HG02610 (cell line): ENCODE data around the gene CCNF.
A peak's percentile ranks its signal among the peaks of the same experiment; 100 is the strongest.
"Not testable (repeated sequence)": the region's sequence is repeated elsewhere in the genome, so short reads cannot be mapped to it uniquely, and the experiment has no call there.

ENCODE experiments used
- ATAC-seq: cut with Tn5 transposase; IDR thresholded peaks from one replicate; pipeline ENCODE4 v1.9.1; 2021; ENCODE audit warnings: mild to moderate bottlenecking, moderate library complexity; ENCODE audit not compliant: unreplicated experiment

The CCNF gene

DNA sequence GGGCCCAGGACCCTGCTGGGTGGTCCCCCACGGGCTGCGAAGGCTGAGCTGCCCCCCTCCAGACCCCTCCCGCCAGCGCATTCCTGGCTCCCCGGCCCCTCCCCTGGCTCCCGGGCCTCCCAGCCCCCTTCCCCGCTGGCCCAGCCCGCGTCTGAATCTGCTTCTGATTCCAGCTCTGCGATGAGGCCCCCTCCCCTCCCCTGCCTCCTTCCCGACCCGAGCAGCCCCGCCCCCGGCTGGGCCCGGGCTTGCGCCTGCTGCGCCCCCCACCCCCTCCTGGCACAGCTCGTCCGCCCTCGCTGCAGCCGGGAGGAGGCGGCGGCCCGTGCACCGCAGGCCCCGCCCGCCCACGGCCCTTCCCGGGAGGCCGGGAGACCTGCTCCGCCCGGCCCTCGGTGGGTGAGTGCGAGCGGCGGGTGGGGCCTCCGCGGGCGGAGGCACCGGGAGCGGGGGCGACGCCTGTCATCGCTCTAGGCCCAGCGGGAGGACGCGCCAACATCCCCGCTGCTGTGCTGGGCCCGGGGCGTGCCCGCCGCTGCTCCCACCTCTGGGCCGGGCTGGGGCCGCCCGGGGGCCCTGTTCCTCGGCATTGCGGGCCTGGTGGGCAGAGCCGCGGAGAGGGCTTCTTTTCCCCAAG is 41.9 kb downstream of the CCNF start, which contains the start of gene NTN3:
Gene NTN3, plus strand, starts transcription at position 282 of the 637 bp plus-strand sequence. CDS start 405 bp downstream, outside the sequence.
- ATAC-seq = no peak

DNA sequence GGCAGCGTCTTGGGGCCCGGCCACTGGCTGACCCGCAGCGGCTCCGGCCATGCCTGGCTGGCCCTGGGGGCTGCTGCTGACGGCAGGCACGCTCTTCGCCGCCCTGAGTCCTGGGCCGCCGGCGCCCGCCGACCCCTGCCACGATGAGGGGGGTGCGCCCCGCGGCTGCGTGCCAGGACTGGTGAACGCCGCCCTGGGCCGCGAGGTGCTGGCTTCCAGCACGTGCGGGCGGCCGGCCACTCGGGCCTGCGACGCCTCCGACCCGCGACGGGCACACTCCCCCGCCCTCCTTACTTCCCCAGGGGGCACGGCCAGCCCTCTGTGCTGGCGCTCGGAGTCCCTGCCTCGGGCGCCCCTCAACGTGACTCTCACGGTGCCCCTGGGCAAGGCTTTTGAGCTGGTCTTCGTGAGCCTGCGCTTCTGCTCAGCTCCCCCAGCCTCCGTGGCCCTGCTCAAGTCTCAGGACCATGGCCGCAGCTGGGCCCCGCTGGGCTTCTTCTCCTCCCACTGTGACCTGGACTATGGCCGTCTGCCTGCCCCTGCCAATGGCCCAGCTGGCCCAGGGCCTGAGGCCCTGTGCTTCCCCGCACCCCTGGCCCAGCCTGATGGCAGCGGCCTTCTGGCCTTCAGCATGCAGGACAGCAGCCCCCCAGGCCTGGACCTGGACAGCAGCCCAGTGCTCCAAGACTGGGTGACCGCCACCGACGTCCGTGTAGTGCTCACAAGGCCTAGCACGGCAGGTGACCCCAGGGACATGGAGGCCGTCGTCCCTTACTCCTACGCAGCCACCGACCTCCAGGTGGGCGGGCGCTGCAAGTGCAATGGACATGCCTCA is 42.6 kb downstream of the CCNF start:
- no peak for ATAC-seq

GRCh38 chr16:2472488-2472864 is 43.2 kb downstream of the CCNF start:
- no peak for ATAC-seq

GRCh38 chr16:2472885-2473445 is 43.7 kb downstream of the CCNF start:
- ATAC-seq = no peak

DNA sequence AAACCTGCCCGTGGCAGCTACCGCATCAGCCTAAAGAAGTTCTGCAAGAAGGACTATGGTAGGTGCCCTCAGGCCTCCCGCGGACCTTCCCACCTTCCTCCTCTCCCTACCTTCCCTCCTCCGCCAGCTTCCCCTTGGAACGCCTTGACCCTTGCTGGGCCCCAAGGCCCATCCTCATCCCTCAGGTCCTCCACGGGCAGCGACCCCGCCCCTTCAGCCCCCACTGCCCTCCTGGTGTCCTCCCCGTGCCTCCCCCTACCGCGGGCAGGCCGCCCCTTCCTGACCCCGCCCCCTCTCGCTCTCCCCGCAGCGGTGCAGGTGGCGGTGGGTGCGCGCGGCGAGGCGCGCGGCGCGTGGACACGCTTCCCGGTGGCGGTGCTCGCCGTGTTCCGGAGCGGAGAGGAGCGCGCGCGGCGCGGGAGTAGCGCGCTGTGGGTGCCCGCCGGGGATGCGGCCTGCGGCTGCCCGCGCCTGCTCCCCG is 44.2 kb downstream of the CCNF start:
- ATAC-seq = no peak

GRCh38 chr16:2473999-2474876 is 45.0 kb downstream of the CCNF start:
- no peak for ATAC-seq

DNA sequence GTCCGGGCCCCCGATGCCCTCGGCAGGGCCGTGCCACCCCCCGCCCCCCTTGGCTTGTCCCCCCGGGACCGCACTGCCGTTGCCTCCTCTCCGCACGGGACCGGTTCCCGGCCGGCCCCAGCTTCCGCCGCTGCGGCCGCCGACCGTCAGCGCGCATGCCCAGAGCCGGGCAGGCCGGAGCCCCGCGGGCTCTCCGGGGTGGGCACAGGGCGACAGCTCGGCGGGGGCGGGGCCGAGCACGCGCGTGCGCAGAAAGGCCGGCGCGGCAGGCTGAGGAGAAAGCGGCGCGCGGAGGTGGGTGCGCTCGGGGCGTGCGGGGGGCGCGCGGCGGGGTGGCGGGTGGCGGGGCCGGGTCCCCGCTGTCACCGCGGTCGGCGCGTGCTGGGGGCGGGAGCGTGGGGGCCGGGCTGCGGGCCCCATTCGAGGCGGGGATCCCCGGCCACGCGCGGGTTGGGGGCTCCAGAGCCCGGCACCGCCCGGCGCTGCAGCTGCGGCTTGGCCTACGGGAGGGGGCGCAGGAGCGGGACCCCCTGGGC is 45.7 kb downstream of the CCNF start, which contains the start of gene TBC1D24:
Gene TBC1D24, plus strand, starts transcription at position 251 of the 536 bp plus-strand sequence. CDS start 21,022 bp downstream, outside the sequence.
- peak; percentile 54 for ATAC-seq

DNA sequence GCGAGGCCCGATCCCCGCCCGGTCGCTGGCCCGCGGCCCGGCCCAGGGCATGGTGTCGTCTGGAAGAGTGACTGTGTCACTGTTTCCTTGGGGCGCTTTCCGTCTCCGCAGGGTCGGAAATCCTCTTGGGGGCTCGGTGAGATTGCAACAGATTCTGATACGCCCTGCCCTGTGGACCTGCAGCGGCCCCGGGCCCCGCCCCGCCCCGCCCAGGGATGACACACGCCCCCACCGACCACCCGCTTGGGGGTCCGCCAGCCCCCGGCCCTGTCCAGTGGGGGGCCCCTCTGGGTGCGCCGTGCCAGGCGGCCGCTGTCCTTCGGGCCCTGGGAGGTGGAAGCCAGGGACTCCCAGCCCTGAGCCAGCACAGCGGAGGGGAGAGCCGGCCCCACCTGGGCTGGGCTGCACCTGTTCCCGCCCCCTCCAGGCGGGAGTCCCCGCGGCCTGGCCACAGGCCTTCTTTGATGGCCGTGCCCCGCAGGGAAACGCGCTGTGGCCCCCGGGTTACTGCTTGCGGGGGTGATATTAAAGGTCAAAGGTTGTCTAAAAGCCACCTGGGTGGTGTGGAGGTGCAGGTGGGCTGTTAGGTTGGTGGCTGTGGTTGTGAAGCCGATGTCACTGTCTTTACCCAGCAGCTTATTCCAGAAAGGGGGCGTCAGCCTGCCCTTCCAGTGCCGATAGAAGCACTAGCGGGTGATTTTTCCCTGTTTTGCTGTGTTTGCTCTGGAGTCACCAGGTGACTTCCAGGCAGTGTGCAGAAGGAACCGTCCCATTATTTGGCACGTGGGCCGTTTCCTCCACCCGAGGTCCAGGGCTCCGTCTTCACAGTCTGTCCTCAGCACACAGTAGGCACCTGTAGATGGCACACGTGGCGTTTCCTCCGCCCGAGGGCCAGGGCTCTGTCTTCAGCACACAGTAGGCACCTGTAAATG is 46.4 kb downstream of the CCNF start:
- no peak for ATAC-seq

DNA sequence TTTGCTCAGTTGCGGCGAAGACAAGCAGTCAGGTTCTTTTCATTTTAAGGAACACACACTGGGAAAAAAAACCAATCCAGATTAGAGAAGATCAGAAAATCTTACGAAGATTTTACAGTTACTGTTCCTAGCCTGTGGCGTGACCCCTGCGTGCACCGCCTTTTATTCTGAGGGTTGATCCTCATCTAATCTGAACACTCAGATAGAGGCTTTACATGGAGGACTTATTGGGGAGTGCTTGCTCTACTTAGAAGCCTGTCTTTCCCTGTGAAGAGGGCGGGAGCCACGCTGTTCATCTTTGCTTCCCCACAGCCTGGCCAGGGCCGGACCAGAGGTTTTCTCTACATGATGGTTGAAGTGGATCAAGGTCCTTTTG is 47.1 kb downstream of the CCNF start:
- no peak for ATAC-seq

- no peak for ATAC-seq
Observed at GRCh38 chr16:2476741-2477140, 47.5 kb downstream of the CCNF start.

DNA sequence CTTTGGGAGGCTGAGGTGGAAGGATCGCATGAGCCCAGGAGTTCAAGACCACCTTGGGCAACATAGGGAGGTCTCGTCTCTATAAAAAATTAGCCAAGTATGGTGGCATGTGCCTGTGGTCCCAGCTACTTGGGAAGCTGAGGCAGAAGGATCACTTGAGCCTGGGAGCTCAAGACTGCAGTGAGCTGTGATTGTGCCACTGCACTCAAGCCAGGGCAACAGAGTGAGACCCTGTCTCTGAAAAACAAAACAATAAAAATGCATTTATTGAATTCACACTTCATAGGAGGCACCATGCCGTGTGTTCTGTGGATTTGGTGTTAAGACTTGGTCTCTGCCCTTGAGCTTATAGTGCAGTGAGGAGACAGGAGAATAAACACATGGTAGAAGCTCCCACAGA is 48.1 kb downstream of the CCNF start:
- no peak for ATAC-seq

GRCh38 chr16:2478279-2478678 is 49.0 kb downstream of the CCNF start:
- ATAC-seq = no peak

DNA sequence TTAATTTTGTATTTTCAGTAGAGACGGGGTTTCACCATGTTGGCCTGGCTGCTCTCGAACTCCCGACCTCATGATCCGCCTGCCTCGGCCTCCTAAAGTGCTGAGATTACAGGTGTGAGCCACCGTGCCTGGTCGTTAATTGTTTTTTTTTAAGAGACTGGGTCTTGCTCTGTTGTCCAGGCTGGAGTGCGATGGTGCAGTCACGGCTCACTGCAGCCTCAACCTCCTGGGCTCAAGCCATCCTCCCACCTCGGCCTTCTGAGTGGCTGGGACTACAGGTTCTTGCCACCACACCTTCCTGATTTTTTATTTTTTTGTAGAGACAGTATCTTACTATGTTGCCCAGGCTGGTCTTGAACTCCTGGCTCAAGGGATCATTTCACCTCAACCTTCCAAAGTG is 50.7 kb downstream of the CCNF start:
- ATAC-seq = not testable (repeated sequence)

- ATAC-seq = no peak
Observed at GRCh38 chr16:2480948-2481347, 51.7 kb downstream of the CCNF start.

- ATAC-seq = no peak
Observed at GRCh38 chr16:2481676-2482075, 52.4 kb downstream of the CCNF start.

- no peak for ATAC-seq
Observed at GRCh38 chr16:2482249-2482648, 53.0 kb downstream of the CCNF start.

DNA sequence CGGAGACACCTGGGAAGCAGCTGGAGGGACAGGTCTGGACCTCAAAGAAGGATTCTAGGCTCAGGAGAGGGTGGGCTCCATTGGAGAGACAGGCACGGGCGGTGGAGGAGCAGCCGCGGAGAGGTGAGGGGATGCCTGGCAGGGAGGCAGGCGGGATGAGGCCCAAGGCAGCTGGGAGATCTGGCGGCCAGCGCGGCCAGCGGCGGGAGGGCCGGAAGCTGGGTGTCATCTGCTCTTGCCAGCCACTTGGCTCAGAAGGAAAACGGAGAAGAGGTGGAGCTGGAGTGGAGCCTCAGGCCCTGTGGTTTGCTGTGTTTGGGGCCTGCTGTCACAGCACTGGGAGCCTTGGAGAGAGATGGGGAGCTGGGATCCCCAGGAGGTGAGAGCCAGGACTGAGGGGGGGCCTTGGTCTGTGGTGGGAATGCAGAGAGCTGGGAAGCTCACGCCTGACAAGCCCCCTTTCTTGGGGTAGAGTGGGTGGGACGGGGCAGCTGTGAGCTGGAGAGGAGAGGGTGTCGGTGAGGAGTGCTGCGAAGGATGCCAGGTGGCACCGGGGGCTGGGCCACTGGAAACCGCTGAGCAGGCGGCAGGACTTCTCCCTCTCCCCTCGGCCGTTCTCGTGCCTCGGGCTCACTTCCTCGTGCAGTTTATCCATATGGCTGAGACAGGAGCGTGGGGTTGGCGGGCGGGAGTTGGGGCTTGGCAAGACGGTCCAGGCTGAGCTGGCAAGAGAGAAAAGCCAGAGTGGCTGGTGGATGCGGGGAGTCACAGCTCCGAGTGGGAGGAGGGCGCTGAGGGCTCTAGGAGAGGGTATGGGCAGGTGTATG is 53.7 kb downstream of the CCNF start:
- ATAC-seq = no peak
